Neural cell (in vitro differentiated cells): Measurements from ENCODE around the gene SPATA13.
"Not testable (repeated sequence)": the region's sequence is repeated elsewhere in the genome, so short reads cannot be mapped to it uniquely, and the experiment has no call there.

Experiments
- CTCF ChIP-seq: fragments of 450-650 bp; IDR thresholded peaks from 2 replicates; pipeline ENCODE4 v1.5.1; 2014; ENCODE audit warnings: antibody characterized with exemption, mild to moderate bottlenecking, moderate library complexity; ENCODE audit not compliant: poor library complexity, severe bottlenecking
- EP300 ChIP-seq: fragments of 450-650 bp; conservative IDR thresholded peaks from 2 replicates; pipeline ENCODE4 v1.6.1; 2014; ENCODE audit warnings: antibody characterized with exemption, mild to moderate bottlenecking, moderate library complexity; ENCODE audit not compliant: poor library complexity, severe bottlenecking
- EZH2 ChIP-seq: fragments of 200-600, 300-800 bp; shearing (Covaris generic), sonication (generic); IDR thresholded peaks from 2 replicates; pipeline ENCODE4 v1.6.1; 2014; ENCODE audit warnings: antibody characterized with exemption, low read length, borderline replicate concordance, mild to moderate bottlenecking; ENCODE audit not compliant: insufficient read depth, poor library complexity, severe bottlenecking
- POLR2AphosphoS5 ChIP-seq: IDR thresholded peaks from 2 replicates; pipeline ENCODE4 v1.6.1; 2012
- SMC3 ChIP-seq: fragments of 450-650 bp; conservative IDR thresholded peaks from 2 replicates; pipeline ENCODE4 v1.6.1; 2014; ENCODE audit warnings: antibody characterized with exemption, mild to moderate bottlenecking, moderate library complexity; ENCODE audit not compliant: poor library complexity
- TAF1 ChIP-seq: IDR thresholded peaks from 2 replicates; pipeline ENCODE4 v1.6.1; 2012; ENCODE audit warnings: low read depth

- TF ChIP-seq POLR2AphosphoS5, TAF1, EZH2, CTCF, EP300, SMC3: not testable (repeated sequence)
Observed at GRCh38 chr13:24327598-24327997, 167.1 kb downstream of the SPATA13 start.
